Activated CD4-positive, alpha-beta T cell treated with anti-CD3 and anti-CD28 coated beads, Interleukin-2, amount 10 ng/mL, durations not matched to agents 7 days and 5 days (primary cell): ENCODE results near the gene ADPRHL1. TPM values are rescaled to one million over a fixed set of nuclear protein-coding genes. Genes with fewer than 3 reads are reported as not detected.
"Not testable (repeated sequence)": the region's sequence is repeated elsewhere in the genome, so short reads cannot be mapped to it uniquely, and the experiment has no call there.

ENCODE experiments used
- CTCF ChIA-PET: fragments of 350-600 bp; sonication (Branson Sonifier 250); formaldehyde crosslinking; loops from one replicate; lab custom pipeline; 2021; ENCODE audit warnings: antibody characterized with exemption; lab: Charles Lee
- POLR2A ChIA-PET: fragments of 350-600 bp; sonication (Branson Sonifier 250); formaldehyde crosslinking; loops from one replicate; lab custom pipeline; 2021; ENCODE audit warnings: antibody characterized with exemption; lab: Charles Lee
- DNase-seq: peaks from one replicate; pipeline ENCODE4 v3.0.0-alpha.2; 2020
- H3K27ac Mint-ChIP-seq: one replicate; pipeline ENCODE4 v1.8.0; 2021; ENCODE audit warnings: mild to moderate bottlenecking, moderate library complexity, mixed read lengths
- H3K27me3 Mint-ChIP-seq: one replicate; pipeline ENCODE4 v1.8.0; 2021; ENCODE audit warnings: mixed read lengths
- H3K36me3 Mint-ChIP-seq: one replicate; pipeline ENCODE4 v1.8.0; 2021; ENCODE audit warnings: low read depth, mixed read lengths
- H3K4me1 Mint-ChIP-seq: one replicate; pipeline ENCODE4 v1.8.0; 2021; ENCODE audit warnings: mixed read lengths
- H3K4me3 Mint-ChIP-seq: one replicate; pipeline ENCODE4 v1.8.0; 2021; ENCODE audit warnings: mild to moderate bottlenecking, moderate library complexity, mixed read lengths
- H3K9me3 Mint-ChIP-seq: one replicate; pipeline ENCODE4 v1.8.0; 2021; ENCODE audit warnings: mixed read lengths
- total RNA-seq, 2 experiments: library from RNA; stranded (reverse); gene quantifications; one replicate each; pipeline ENCODE4 v1.2.3, GENCODE V29; 2021

The ADPRHL1 gene
- total RNA-seq, 2 experiments from 2014 or later, result 1.00 to 1.4 TPM

- Mint-ChIP-seq H3K36me3 (peaks cover 28% of the 10 kb centered on the region), H3K4me3 (no peak overlapping the region), H3K27me3 (no peaks in the 10 kb centered on the region), H3K27ac (no peak overlapping the region), H3K9me3 (no peaks in the 10 kb centered on the region), H3K4me1 (no peaks in the 10 kb centered on the region)
- POLR2A ChIA-PET, result interaction anchor here (0.8 kb wide), 1 partner anchor 71 kb away, joined by 3 read pairs; no protein-coding TSS in a partner anchor
- CTCF ChIA-PET, result no interaction called here
- DNase-seq, result no peak
Measured at GRCh38 chr13:113474179-113474578, 20.9 kb upstream of the ADPRHL1 start.

DNA sequence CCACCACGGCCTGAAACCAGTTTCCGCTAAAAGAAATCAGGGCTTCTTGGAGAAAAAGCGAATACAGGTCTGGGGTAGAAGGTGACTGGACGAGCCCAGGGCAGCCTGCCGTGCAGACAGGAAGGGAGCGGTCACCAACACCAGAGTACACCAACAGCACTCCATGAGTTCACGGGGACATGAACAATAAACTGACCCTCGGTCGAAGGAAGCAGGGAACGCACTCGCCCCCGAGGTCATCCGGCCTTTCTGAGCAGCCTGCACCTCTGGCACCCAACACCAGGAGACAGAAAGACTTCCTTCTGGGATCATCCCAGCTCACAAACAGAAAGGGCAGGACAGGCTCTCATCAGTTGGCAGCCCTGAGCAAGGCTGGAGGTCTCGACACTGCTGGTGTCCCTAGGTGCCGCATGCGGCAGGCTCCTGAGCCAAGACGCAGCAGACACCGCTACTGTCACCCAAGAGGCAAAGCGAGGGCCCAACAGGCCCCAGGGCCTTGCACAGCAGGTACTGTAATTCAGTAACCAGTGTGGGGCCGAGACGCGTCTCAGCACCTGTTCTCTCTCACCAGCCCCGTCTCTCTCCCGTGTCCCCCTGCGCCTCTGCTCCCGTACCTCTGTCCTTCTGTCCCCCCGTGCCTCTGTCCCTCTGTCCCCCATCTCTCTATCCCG, 19.2 kb upstream of the ADPRHL1 start:
- ChIA-PET POLR2A (no interaction called here), CTCF (no interaction called here)
- Mint-ChIP-seq H3K27ac (no peak overlapping the region), H3K4me1 (no peaks in the 10 kb centered on the region), H3K4me3 (no peak overlapping the region), H3K36me3 (peaks cover 23% of the 10 kb centered on the region), H3K9me3 (no peaks in the 10 kb centered on the region), H3K27me3 (no peaks in the 10 kb centered on the region)
- DNase-seq, result no peak

- no peak overlapping the region for H3K27ac Mint-ChIP-seq
- no peak for DNase-seq
- no peaks in the 10 kb centered on the region for H3K27me3 Mint-ChIP-seq
- ChIA-PET CTCF (no interaction called here), POLR2A (no interaction called here)
- H3K36me3 Mint-ChIP-seq, result peaks cover 22% of the 10 kb centered on the region
- no peaks in the 10 kb centered on the region for H3K4me1 Mint-ChIP-seq
- H3K4me3 Mint-ChIP-seq, result no peak overlapping the region
- no peaks in the 10 kb centered on the region for H3K9me3 Mint-ChIP-seq
Measured at GRCh38 chr13:113471844-113472243, 18.6 kb upstream of the ADPRHL1 start.

DNA sequence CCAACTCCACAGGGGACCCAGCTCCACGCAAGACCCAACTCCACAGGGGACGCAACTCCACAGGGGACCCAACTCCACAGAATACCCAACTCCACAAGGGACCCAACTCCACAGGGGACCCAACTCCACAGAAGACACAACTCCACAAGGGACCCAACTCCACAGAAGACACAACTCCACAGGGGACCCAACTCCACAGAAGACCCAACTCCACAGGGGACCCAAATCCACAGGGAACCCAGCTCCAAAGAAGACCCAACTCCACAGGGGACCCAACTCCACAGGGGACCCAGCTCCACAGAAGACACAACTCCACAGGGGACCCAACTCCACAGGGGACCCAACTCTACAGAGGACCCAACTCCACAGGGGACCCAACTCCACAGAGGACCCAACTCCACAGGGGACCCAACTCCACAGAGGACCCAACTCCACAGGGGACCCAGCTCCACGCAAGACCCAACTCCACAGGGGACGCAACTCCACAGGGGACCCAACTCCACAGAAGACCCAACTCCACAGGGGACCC, 17.4 kb upstream of the ADPRHL1 start:
- H3K9me3 Mint-ChIP-seq, H3K4me3 Mint-ChIP-seq, H3K4me1 Mint-ChIP-seq, CTCF ChIA-PET, POLR2A ChIA-PET, H3K27ac Mint-ChIP-seq, DNase-seq, H3K27me3 Mint-ChIP-seq: not testable (repeated sequence)
- peaks cover 21% of the 10 kb centered on the region for H3K36me3 Mint-ChIP-seq

DNA sequence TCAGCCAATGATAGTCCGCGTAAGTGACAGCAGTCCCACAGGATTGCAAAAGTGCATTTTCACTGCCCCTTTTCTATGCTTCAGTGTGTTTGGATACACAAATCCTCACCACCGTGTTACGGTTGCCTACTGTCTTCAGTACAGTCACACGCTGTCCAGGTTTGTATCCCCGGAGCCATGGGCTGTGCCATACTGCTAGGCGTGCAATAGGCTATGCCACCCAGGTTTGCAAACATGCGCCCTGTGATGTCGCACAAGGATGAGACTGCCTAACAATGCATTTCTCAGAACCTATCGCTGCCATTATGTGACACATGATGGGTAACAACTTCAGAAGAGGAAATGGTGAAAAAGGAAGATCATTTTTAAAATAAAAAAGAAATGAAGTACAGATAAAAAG, 16.8 kb upstream of the ADPRHL1 start:
- Mint-ChIP-seq H3K36me3 (peaks cover 21% of the 10 kb centered on the region), H3K27ac (no peak overlapping the region), H3K4me3 (no peak overlapping the region), H3K4me1 (peaks cover 6% of the 10 kb centered on the region), H3K9me3 (no peaks in the 10 kb centered on the region), H3K27me3 (no peaks in the 10 kb centered on the region)
- CTCF ChIA-PET, result no interaction called here
- POLR2A ChIA-PET, result no interaction called here
- DNase-seq, result no peak

DNA sequence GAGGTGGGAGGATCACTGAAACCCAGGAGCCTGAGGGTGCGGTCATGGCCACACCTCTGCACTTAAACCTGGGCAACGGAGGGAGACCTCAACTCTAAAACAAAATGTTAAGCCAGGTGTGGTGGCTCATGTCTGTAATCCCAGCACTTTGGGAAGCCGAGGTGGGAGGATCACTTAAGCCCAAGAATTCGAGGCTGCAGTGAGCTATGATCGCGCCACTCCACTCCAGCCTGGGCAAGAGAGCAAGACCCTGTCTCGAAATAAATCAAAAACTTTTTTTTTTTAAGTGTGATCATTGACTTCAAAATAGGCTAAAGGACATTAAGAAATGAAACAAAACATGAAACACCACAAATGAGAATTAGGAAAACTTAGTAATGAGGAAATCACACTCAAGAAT, 16.3 kb upstream of the ADPRHL1 start:
- no peak overlapping the region for H3K4me3 Mint-ChIP-seq
- peaks cover 17% of the 10 kb centered on the region for H3K36me3 Mint-ChIP-seq
- H3K27me3 Mint-ChIP-seq, result no peaks in the 10 kb centered on the region
- no peaks in the 10 kb centered on the region for H3K9me3 Mint-ChIP-seq
- no peak for DNase-seq
- no peak overlapping the region for H3K27ac Mint-ChIP-seq
- H3K4me1 Mint-ChIP-seq, result peaks cover 6% of the 10 kb centered on the region
- POLR2A ChIA-PET, result no interaction called here
- CTCF ChIA-PET, result no interaction called here

- Mint-ChIP-seq H3K27me3 (no peaks in the 10 kb centered on the region), H3K4me3 (no peak overlapping the region), H3K36me3 (peaks cover 10% of the 10 kb centered on the region), H3K9me3 (no peaks in the 10 kb centered on the region), H3K27ac (no peak overlapping the region), H3K4me1 (peaks cover 6% of the 10 kb centered on the region)
- DNase-seq, result no peak
- POLR2A ChIA-PET, result no interaction called here
- CTCF ChIA-PET, result no interaction called here
Measured at GRCh38 chr13:113468472-113469201, 15.3 kb upstream of the ADPRHL1 start.

DNA sequence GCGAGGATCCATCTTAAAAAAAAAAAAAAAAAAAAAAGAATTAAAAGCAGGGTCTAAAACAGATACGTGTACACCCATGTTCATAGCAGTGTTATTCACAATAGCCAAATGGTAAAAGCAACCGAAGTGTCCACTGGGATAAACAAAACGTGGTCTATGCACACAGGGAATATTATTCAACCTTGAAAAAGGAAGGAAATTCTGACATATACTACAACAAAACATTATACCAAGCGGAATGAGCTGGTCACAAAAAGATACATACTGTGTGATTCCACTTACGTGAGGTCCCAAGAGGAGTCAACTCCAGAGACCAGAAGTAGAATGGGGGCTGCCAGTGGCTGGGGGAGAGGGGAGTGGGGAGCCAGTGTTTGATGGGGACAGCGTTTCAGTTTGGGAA, 14.7 kb upstream of the ADPRHL1 start:
- no peak overlapping the region for H3K4me3 Mint-ChIP-seq
- POLR2A ChIA-PET, result no interaction called here
- CTCF ChIA-PET, result interaction anchor here (1.4 kb wide), 1 partner anchor 21 kb away, joined by 5 read pairs; no protein-coding TSS in a partner anchor
- peaks cover 6% of the 10 kb centered on the region for H3K4me1 Mint-ChIP-seq
- no peak for DNase-seq
- no peaks in the 10 kb centered on the region for H3K27me3 Mint-ChIP-seq
- H3K36me3 Mint-ChIP-seq, result peaks cover 10% of the 10 kb centered on the region
- no peaks in the 10 kb centered on the region for H3K9me3 Mint-ChIP-seq
- no peak overlapping the region for H3K27ac Mint-ChIP-seq

DNA sequence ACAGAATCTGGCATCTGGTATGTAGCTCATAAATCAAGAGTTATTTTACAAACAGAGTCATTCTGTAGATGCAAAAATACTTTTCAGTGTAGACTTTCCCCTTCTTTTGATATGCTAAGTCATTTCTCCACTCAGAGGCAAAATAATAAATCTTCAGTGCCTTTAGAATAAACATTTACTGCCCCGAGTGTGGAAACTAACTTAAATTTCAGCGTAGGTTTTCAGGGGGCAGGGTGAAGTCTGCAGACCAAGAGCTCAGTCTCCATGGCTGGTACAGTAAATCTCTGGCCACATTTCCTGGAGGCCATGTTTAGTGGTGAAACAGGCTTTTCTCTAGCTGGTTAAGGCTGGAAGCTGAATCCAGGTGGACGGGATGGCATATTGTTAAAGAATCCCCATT, 13.1 kb upstream of the ADPRHL1 start:
- Mint-ChIP-seq H3K27me3 (no peaks in the 10 kb centered on the region), H3K36me3 (peaks cover 7% of the 10 kb centered on the region), H3K27ac (no peak overlapping the region), H3K4me1 (peaks cover 6% of the 10 kb centered on the region), H3K9me3 (no peaks in the 10 kb centered on the region), H3K4me3 (no peak overlapping the region)
- CTCF ChIA-PET, result interaction anchor here (1.2 to 1.3 kb wide), 2 partner anchors 9 to 22 kb away, joined by 4 to 6 read pairs; no protein-coding TSS in a partner anchor
- DNase-seq, result no peak
- POLR2A ChIA-PET, result no interaction called here

DNA sequence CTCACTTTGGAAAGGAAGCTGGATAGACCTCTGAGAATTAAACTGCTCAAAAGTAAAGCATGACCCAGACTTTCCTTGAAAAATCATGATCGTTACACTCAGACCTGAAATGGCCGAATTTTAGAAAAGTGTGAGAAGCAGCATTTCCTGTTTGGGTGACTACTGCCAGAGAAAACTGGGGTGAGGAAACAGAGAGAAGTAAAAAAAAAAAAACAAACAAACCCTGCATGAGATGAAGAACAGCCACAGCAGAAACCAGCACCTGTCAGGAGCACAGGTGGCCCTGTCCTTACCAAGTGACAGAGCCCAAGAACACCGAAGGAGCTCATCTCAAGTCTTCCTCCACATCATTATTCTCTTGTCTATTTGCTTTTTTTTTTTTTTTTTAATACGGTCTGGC, 12.0 kb upstream of the ADPRHL1 start:
- Mint-ChIP-seq H3K27ac (no peak overlapping the region), H3K4me1 (peaks cover 6% of the 10 kb centered on the region), H3K36me3 (peaks cover 5% of the 10 kb centered on the region), H3K9me3 (no peaks in the 10 kb centered on the region), H3K4me3 (no peak overlapping the region), H3K27me3 (no peaks in the 10 kb centered on the region)
- ChIA-PET POLR2A (interaction anchor here (0.7 kb wide), 1 partner anchor 235 kb away, joined by 8 read pairs; no protein-coding TSS in a partner anchor), CTCF (interaction anchor here (0.6 to 1.3 kb wide), 4 partner anchors 8 to 723 kb away, joined by 3 to 6 read pairs (median 4); no protein-coding TSS in a partner anchor)
- DNase-seq, result no peak

DNA sequence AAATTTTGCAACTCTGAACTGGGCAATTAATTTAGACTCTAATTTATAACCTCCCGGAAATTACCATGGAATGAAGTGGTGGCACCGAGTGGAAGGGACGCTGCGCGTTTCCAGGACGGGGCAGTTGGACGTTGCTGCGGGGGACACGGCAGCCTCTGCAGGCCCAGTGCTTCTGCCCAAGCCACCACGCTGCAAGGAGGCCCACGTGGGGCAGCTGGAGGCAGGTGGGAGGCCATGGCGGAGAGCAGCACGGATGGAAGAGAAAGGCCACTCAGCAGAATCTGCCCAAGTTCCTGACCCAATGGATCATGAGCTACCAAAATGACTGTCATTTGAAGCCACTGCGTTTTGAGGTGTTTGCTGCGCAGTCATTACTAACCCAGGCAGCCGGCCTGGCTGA, 11.2 kb upstream of the ADPRHL1 start:
- CTCF ChIA-PET, result no interaction called here
- H3K4me3 Mint-ChIP-seq, result no peak overlapping the region
- H3K9me3 Mint-ChIP-seq, result no peaks in the 10 kb centered on the region
- H3K27ac Mint-ChIP-seq, result no peak overlapping the region
- POLR2A ChIA-PET, result no interaction called here
- no peaks in the 10 kb centered on the region for H3K27me3 Mint-ChIP-seq
- peaks cover 9% of the 10 kb centered on the region for H3K36me3 Mint-ChIP-seq
- DNase-seq, result no peak
- H3K4me1 Mint-ChIP-seq, result peaks cover 6% of the 10 kb centered on the region

GRCh38 chr13:113461022-113461751, 7.9 kb upstream of the ADPRHL1 start:
- DNase-seq, result no peak
- Mint-ChIP-seq H3K27ac (no peak overlapping the region), H3K4me1 (peaks cover 6% of the 10 kb centered on the region), H3K4me3 (no peak overlapping the region), H3K27me3 (no peaks in the 10 kb centered on the region), H3K9me3 (no peaks in the 10 kb centered on the region), H3K36me3 (peaks cover 7% of the 10 kb centered on the region)
- POLR2A ChIA-PET, result no interaction called here
- CTCF ChIA-PET, result no interaction called here

- no peaks in the 10 kb centered on the region for H3K27me3 Mint-ChIP-seq
- H3K4me1 Mint-ChIP-seq, result peaks cover 6% of the 10 kb centered on the region
- H3K36me3 Mint-ChIP-seq, result peaks cover 8% of the 10 kb centered on the region
- CTCF ChIA-PET, result no interaction called here
- POLR2A ChIA-PET, result no interaction called here
- H3K9me3 Mint-ChIP-seq, result no peaks in the 10 kb centered on the region
- H3K27ac Mint-ChIP-seq, result no peak overlapping the region
- H3K4me3 Mint-ChIP-seq, result no peak overlapping the region
- no peak for DNase-seq
Measured at GRCh38 chr13:113460599-113460998, 7.3 kb upstream of the ADPRHL1 start.
